Neural cell (in vitro differentiated cells): ENCODE results near the gene RAI14. TPM values are rescaled to one million over a fixed set of nuclear protein-coding genes. Genes with fewer than 3 reads are reported as not detected.

Experiments
- H2AFZ ChIP-seq: fragments of 200-600, 300-800 bp; sonication (generic), shearing (Covaris generic); 2 replicates; pipeline ENCODE4 v1.6.0; 2014; ENCODE audit warnings: low read depth, mild to moderate bottlenecking, antibody characterized with exemption, low read length, moderate library complexity
- H3F3A ChIP-seq: fragments of 200-600 bp; shearing (Covaris generic); 2 replicates; pipeline ENCODE4 v1.6.1; 2016; ENCODE audit warnings: mild to moderate bottlenecking, moderate library complexity, mixed read lengths, antibody characterized with exemption, low read length; ENCODE audit not compliant: insufficient read depth, poor library complexity, severe bottlenecking
- H3K27ac ChIP-seq: fragments of 200-600, 300-800 bp; sonication (generic), shearing (Covaris generic); 2 replicates; pipeline ENCODE4 v1.5.1; 2014; ENCODE audit warnings: mild to moderate bottlenecking, low read length, moderate library complexity
- H3K27me3 ChIP-seq: fragments of 300-800, 200-600 bp; sonication (generic), shearing (Covaris generic); 2 replicates; pipeline ENCODE4 v1.6.0; 2014; ENCODE audit warnings: mild to moderate bottlenecking, low read depth, low read length, moderate library complexity; ENCODE audit not compliant: insufficient read depth
- H3K36me3 ChIP-seq: fragments of 300-800, 200-600 bp; sonication (generic), shearing (Covaris generic); 2 replicates; pipeline ENCODE4 v1.5.1; 2014; ENCODE audit warnings: mild to moderate bottlenecking, antibody characterized with exemption, low read length, moderate library complexity; ENCODE audit not compliant: insufficient read depth
- H3K4me2 ChIP-seq: fragments of 300-800, 200-600 bp; sonication (generic), shearing (Covaris generic); 2 replicates; pipeline ENCODE4 v1.6.0; 2014; ENCODE audit warnings: mild to moderate bottlenecking, low read length
- H3K4me3 ChIP-seq: fragments of 300-800, 200-600 bp; sonication (generic), shearing (Covaris generic); 2 replicates; pipeline ENCODE4 v1.5.1; 2014; ENCODE audit warnings: mild to moderate bottlenecking, low read length, moderate library complexity
- H3K79me2 ChIP-seq: fragments of 200-600 bp; shearing (Covaris generic); replicated peaks from 2 replicates; pipeline ENCODE4 v1.6.0; 2014; ENCODE audit warnings: mild to moderate bottlenecking, low read length, moderate library complexity; ENCODE audit not compliant: insufficient read depth
- H3K9ac ChIP-seq: fragments of 300-800, 200-600 bp; sonication (generic), shearing (Covaris generic); 2 replicates; pipeline ENCODE4 v1.6.1; 2016; ENCODE audit warnings: mild to moderate bottlenecking, low read length, mixed read lengths
- H3K9me2 ChIP-seq: fragments of 200-600 bp; shearing (Covaris generic); 2 replicates; pipeline ENCODE4 v1.6.1; 2016; ENCODE audit warnings: mild to moderate bottlenecking, low read length, mixed read lengths; ENCODE audit not compliant: insufficient read depth
- H3K9me3 ChIP-seq: fragments of 200-600, 300-800 bp; sonication (generic), shearing (Covaris generic); 2 replicates; pipeline ENCODE4 v1.6.1; 2016; ENCODE audit warnings: mild to moderate bottlenecking, mixed run types, low read length, moderate library complexity, mixed read lengths
- H4K20me1 ChIP-seq: fragments of 200-600 bp; shearing (Covaris generic); 2 replicates; pipeline ENCODE4 v1.6.1; 2016; ENCODE audit warnings: mild to moderate bottlenecking, mixed run types; ENCODE audit not compliant: insufficient read depth
- CTCF ChIP-seq: fragments of 450-650 bp; IDR thresholded peaks from 2 replicates; pipeline ENCODE4 v1.5.1; 2014; ENCODE audit warnings: antibody characterized with exemption, mild to moderate bottlenecking, moderate library complexity; ENCODE audit not compliant: poor library complexity, severe bottlenecking
- EP300 ChIP-seq: fragments of 450-650 bp; conservative IDR thresholded peaks from 2 replicates; pipeline ENCODE4 v1.6.1; 2014; ENCODE audit warnings: antibody characterized with exemption, mild to moderate bottlenecking, moderate library complexity; ENCODE audit not compliant: poor library complexity, severe bottlenecking
- EZH2 ChIP-seq: fragments of 200-600, 300-800 bp; shearing (Covaris generic), sonication (generic); IDR thresholded peaks from 2 replicates; pipeline ENCODE4 v1.6.1; 2014; ENCODE audit warnings: antibody characterized with exemption, low read length, borderline replicate concordance, mild to moderate bottlenecking; ENCODE audit not compliant: insufficient read depth, poor library complexity, severe bottlenecking
- MXI1 ChIP-seq: fragments of 450-650 bp; conservative IDR thresholded peaks from 2 replicates; pipeline ENCODE4 v1.6.1; 2014; ENCODE audit warnings: antibody characterized with exemption, mild to moderate bottlenecking; ENCODE audit not compliant: poor library complexity, severe bottlenecking
- POLR2AphosphoS5 ChIP-seq: IDR thresholded peaks from 2 replicates; pipeline ENCODE4 v1.6.1; 2012
- RAD21 ChIP-seq: fragments of 450-650 bp; conservative IDR thresholded peaks from 2 replicates; pipeline ENCODE4 v1.6.1; 2014; ENCODE audit warnings: antibody characterized with exemption, mild to moderate bottlenecking, moderate library complexity
- REST ChIP-seq: IDR thresholded peaks from 2 replicates; pipeline ENCODE4 v1.6.1; 2012; ENCODE audit warnings: borderline replicate concordance
- SMC3 ChIP-seq: fragments of 450-650 bp; conservative IDR thresholded peaks from 2 replicates; pipeline ENCODE4 v1.6.1; 2014; ENCODE audit warnings: antibody characterized with exemption, mild to moderate bottlenecking, moderate library complexity; ENCODE audit not compliant: poor library complexity
- TAF1 ChIP-seq: IDR thresholded peaks from 2 replicates; pipeline ENCODE4 v1.6.1; 2012; ENCODE audit warnings: low read depth
- polyA plus RNA-seq: library from polyadenylated mRNA; depleted of rRNA; stranded (reverse); fragments of >200 nt; gene quantifications from 2 replicates; pipeline ENCODE4 v1.2.3, GENCODE V29; 2014

RAI14 gene
- polyA plus RNA-seq, 1 donor from 2014 or later = 7.8 TPM

GRCh38 chr5:34844106-34844505 lies 188.0 kb downstream of the RAI14 start:
- Histone ChIP-seq H4K20me1 (no peaks in the 10 kb centered on the region), H3K27ac (no peak overlapping the region), H3K36me3 (peaks cover 6% of the 10 kb centered on the region), H3K27me3 (no peaks in the 10 kb centered on the region), H3K4me2 (no peak overlapping the region), H3K9me2 (no peaks in the 10 kb centered on the region), H3K9ac (no peak overlapping the region), H3K4me3 (no peak overlapping the region), H3K9me3 (no peaks in the 10 kb centered on the region), H2AFZ (no peak overlapping the region), H3F3A (no peaks in the 10 kb centered on the region), H3K79me2 (no peaks in the 10 kb centered on the region)
- no peak for TF ChIP-seq EP300
- TF ChIP-seq POLR2AphosphoS5 = no peak
- TF ChIP-seq TAF1 = no peak
- no peak for TF ChIP-seq EZH2
- TF ChIP-seq SMC3 = no peak
- no peak for TF ChIP-seq MXI1
- TF ChIP-seq CTCF = no peak
- TF ChIP-seq RAD21 = no peak
- no peak for TF ChIP-seq REST

- peaks cover 6% of the 10 kb centered on the region for H3K36me3 ChIP-seq
- H4K20me1 ChIP-seq = no peaks in the 10 kb centered on the region
- TF ChIP-seq EZH2 (no peak), TAF1 (no peak), REST (no peak), POLR2AphosphoS5 (no peak), RAD21 (no peak), SMC3 (no peak), MXI1 (no peak), CTCF (no peak), EP300 (no peak)
- no peak overlapping the region for H3K4me3 ChIP-seq
- H3K9ac ChIP-seq = no peak overlapping the region
- no peaks in the 10 kb centered on the region for H3F3A ChIP-seq
- H2AFZ ChIP-seq = no peak overlapping the region
- H3K27me3 ChIP-seq = no peaks in the 10 kb centered on the region
- no peaks in the 10 kb centered on the region for H3K9me2 ChIP-seq
- H3K79me2 ChIP-seq = no peaks in the 10 kb centered on the region
- H3K9me3 ChIP-seq = no peaks in the 10 kb centered on the region
- H3K4me2 ChIP-seq = no peak overlapping the region
- H3K27ac ChIP-seq = no peak overlapping the region
Measured at GRCh38 chr5:34844999-34845398, 188.9 kb downstream of the RAI14 start.
